ENCODE results near the gene PPFIBP2. TPM values are rescaled to one million over a fixed set of nuclear protein-coding genes. Genes with fewer than 3 reads are reported as not detected.

Gene PPFIBP2
- total RNA-seq, 1 donor from 2014 or later, result 74.1 TPM

DNA sequence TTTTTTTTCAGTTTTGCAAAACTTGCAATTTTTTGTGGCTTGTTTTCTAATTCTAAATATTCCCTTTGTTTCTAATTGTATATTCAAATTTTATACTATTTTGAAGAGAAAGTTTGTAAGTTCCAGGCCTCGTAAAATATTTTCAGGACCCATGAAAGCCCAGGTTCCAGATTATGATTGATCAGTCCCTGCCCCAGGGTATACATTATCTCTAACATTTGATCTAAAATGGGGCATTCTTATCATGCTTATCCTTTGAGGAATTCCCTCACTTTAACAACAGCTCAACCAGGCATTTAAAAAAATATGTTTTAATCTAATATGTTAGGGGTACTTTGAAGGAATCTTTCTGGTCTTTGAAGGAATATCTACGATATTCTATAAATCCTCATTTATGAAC is 133.1 kb downstream of the PPFIBP2 start:
- Mint-ChIP-seq H3K36me3 (ENCODE audit: unreplicated experiment) (peaks cover 74% of the 10 kb centered on the region), H3K27ac (ENCODE audit: unreplicated experiment) (no peak overlapping the region), H3K9me3 (ENCODE audit: unreplicated experiment) (no peaks in the 10 kb centered on the region), H3K27me3 (ENCODE audit: unreplicated experiment) (no peaks in the 10 kb centered on the region), H3K4me3 (ENCODE audit: unreplicated experiment) (no peak overlapping the region), H3K4me1 (ENCODE audit: unreplicated experiment) (no peaks in the 10 kb centered on the region)
- no peak for DNase-seq (ENCODE audit: extremely low spot score, unreplicated experiment)
- TF ChIP-seq, protein P1, sequence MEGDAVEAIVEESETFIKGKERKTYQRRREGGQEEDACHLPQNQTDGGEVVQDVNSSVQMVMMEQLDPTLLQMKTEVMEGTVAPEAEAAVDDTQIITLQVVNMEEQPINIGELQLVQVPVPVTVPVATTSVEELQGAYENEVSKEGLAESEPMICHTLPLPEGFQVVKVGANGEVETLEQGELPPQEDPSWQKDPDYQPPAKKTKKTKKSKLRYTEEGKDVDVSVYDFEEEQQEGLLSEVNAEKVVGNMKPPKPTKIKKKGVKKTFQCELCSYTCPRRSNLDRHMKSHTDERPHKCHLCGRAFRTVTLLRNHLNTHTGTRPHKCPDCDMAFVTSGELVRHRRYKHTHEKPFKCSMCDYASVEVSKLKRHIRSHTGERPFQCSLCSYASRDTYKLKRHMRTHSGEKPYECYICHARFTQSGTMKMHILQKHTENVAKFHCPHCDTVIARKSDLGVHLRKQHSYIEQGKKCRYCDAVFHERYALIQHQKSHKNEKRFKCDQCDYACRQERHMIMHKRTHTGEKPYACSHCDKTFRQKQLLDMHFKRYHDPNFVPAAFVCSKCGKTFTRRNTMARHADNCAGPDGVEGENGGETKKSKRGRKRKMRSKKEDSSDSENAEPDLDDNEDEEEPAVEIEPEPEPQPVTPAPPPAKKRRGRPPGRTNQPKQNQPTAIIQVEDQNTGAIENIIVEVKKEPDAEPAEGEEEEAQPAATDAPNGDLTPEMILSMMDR (IDR thresholded peaks at IDR 0.05), result no peak

DNA sequence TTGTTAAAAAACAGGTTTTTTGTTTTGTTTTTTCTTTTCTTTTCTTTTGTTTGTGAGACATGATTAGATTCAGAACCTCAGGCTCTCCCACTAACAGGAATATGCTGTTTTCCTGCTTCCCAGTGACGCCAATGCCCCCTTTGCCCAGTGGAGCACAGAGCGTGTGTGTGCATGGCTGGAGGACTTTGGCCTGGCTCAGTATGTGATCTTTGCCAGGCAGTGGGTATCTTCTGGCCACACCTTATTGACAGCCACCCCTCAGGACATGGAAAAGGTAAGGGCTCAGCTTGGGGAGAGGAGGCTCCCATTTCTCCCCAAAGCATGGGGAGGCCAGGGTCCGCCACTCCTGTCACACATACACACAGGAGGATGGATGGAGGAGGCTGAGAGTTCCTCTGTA is 134.5 kb downstream of the PPFIBP2 start:
- Mint-ChIP-seq H3K36me3 (ENCODE audit: unreplicated experiment) (peaks cover 77% of the 10 kb centered on the region), H3K27me3 (ENCODE audit: unreplicated experiment) (no peaks in the 10 kb centered on the region), H3K27ac (ENCODE audit: unreplicated experiment) (no peak overlapping the region), H3K4me1 (ENCODE audit: unreplicated experiment) (no peaks in the 10 kb centered on the region), H3K4me3 (ENCODE audit: unreplicated experiment) (no peak overlapping the region), H3K9me3 (ENCODE audit: unreplicated experiment) (no peaks in the 10 kb centered on the region)
- TF ChIP-seq, protein P1 (IDR thresholded peaks at IDR 0.05), result no peak
- DNase-seq (ENCODE audit: extremely low spot score, unreplicated experiment), result peak; percentile 53

DNA sequence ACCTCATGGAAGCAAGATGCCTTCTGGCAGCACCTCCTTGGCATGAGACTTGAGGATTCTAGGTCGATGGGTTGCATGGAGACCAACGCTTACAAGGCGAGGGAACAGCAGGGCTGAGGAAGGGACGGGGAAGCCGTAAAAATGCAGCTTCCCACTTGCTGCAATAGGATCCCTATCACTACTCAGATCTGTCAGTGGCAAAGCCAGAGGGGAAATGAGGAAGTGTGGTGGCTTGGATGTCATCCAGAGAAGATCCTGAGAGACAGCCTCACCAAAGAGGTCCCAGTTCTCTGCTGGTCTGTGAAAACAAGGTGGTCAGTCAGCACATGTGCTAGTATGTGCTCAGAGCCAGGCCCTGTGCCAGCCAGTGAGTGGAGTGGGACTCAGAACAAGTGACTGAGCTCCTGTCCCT is 137.3 kb downstream of the PPFIBP2 start:
- peak; percentile 63 for DNase-seq (ENCODE audit: extremely low spot score, unreplicated experiment)

GRCh38 chr11:7651700-7652099 is 137.9 kb downstream of the PPFIBP2 start:
- TF ChIP-seq, protein P1 (IDR thresholded peaks at IDR 0.05), result no peak
- Mint-ChIP-seq H3K9me3 (ENCODE audit: unreplicated experiment) (no peaks in the 10 kb centered on the region), H3K4me3 (ENCODE audit: unreplicated experiment) (no peak overlapping the region), H3K27me3 (ENCODE audit: unreplicated experiment) (no peaks in the 10 kb centered on the region), H3K27ac (ENCODE audit: unreplicated experiment) (no peak overlapping the region), H3K36me3 (ENCODE audit: unreplicated experiment) (peaks cover 67% of the 10 kb centered on the region), H3K4me1 (ENCODE audit: unreplicated experiment) (no peaks in the 10 kb centered on the region)
- no peak for DNase-seq (ENCODE audit: extremely low spot score, unreplicated experiment)

More for the DNA sequence above, 137.3 kb downstream of the PPFIBP2 start:
- Mint-ChIP-seq H3K4me1 (ENCODE audit: unreplicated experiment) (no peaks in the 10 kb centered on the region), H3K27me3 (ENCODE audit: unreplicated experiment) (no peaks in the 10 kb centered on the region), H3K27ac (ENCODE audit: unreplicated experiment) (no peak overlapping the region), H3K36me3 (ENCODE audit: unreplicated experiment) (peaks cover 65% of the 10 kb centered on the region), H3K4me3 (ENCODE audit: unreplicated experiment) (no peak overlapping the region), H3K9me3 (ENCODE audit: unreplicated experiment) (no peaks in the 10 kb centered on the region)
- TF ChIP-seq, protein P1 (IDR thresholded peaks at IDR 0.05), result no peak

GRCh38 chr11:7654195-7654705 is 140.5 kb downstream of the PPFIBP2 start:
- no peaks in the 10 kb centered on the region for H3K27me3 Mint-ChIP-seq (ENCODE audit: unreplicated experiment)
- peak; percentile 48 for DNase-seq (ENCODE audit: extremely low spot score, unreplicated experiment)
- no peaks in the 10 kb centered on the region for H3K9me3 Mint-ChIP-seq (ENCODE audit: unreplicated experiment)
- TF ChIP-seq, protein P1 (IDR thresholded peaks at IDR 0.05), result no peak
- H3K4me3 Mint-ChIP-seq (ENCODE audit: unreplicated experiment), result no peak overlapping the region
- peaks cover 67% of the 10 kb centered on the region for H3K36me3 Mint-ChIP-seq (ENCODE audit: unreplicated experiment)
- H3K4me1 Mint-ChIP-seq (ENCODE audit: unreplicated experiment), result no peaks in the 10 kb centered on the region
- H3K27ac Mint-ChIP-seq (ENCODE audit: unreplicated experiment), result no peak overlapping the region

Data from osteocyte (in vitro differentiated cells).